HG02970 (cell line): Measurements from ENCODE around the gene FERMT2.

Source experiments
- ATAC-seq: cut with Tn5 transposase; IDR thresholded peaks from one replicate; pipeline ENCODE4 v1.9.1; 2021; ENCODE audit warnings: mild to moderate bottlenecking, moderate library complexity, moderate number of reproducible peaks; ENCODE audit not compliant: unreplicated experiment, low FRiP score

The FERMT2 gene

GRCh38 chr14:52950898-52951680, at the start of gene FERMT2:
FERMT2 (minus strand) TSS chr14:52951050; CDS start chr14:52950568, 482 bp downstream.
- peak; percentile 50 for ATAC-seq

- no peak for ATAC-seq
Measured at GRCh38 chr14:52998376-52999015, 47.6 kb upstream of the FERMT2 start.

- ATAC-seq = no peak
Measured at GRCh38 chr14:52996493-52996892, 45.6 kb upstream of the FERMT2 start.

- no peak for ATAC-seq
Measured at GRCh38 chr14:52995998-52996397, 45.1 kb upstream of the FERMT2 start.

GRCh38 chr14:52992236-52992870, 41.5 kb upstream of the FERMT2 start:
- no peak for ATAC-seq

GRCh38 chr14:52988139-52988538, 37.3 kb upstream of the FERMT2 start:
- no peak for ATAC-seq

GRCh38 chr14:52987514-52987913, 36.7 kb upstream of the FERMT2 start:
- no peak for ATAC-seq

GRCh38 chr14:52987042-52987441, 36.2 kb upstream of the FERMT2 start:
- ATAC-seq = no peak

GRCh38 chr14:52977798-52978197, 26.9 kb upstream of the FERMT2 start:
- ATAC-seq = no peak

GRCh38 chr14:52974406-52974805, 23.6 kb upstream of the FERMT2 start:
- no peak for ATAC-seq

- ATAC-seq = no peak
Measured at GRCh38 chr14:52961060-52961639, 10.3 kb upstream of the FERMT2 start.

GRCh38 chr14:52960627-52961026, 9.8 kb upstream of the FERMT2 start:
- no peak for ATAC-seq

GRCh38 chr14:52954346-52955214, 3.7 kb upstream of the FERMT2 start:
- no peak for ATAC-seq

GRCh38 chr14:52951681-52952554, 1.1 kb upstream of the FERMT2 start:
- ATAC-seq = no peak

GRCh38 chr14:52950410-52950897, 396 bp downstream of the FERMT2 start:
- ATAC-seq = peak; percentile 50

- ATAC-seq = no peak
Measured at GRCh38 chr14:52949711-52950409, 990 bp downstream of the FERMT2 start.

GRCh38 chr14:52949249-52949648, 1.6 kb downstream of the FERMT2 start:
- ATAC-seq = no peak

GRCh38 chr14:52948836-52949235, 2.0 kb downstream of the FERMT2 start:
- ATAC-seq = no peak
